ENCODE data around the gene CRHR1.

The CRHR1 gene

GRCh38 chr17:45745601-45746494 is 38.3 kb upstream of the CRHR1 start:
- DNase-seq (ENCODE audit: extremely low read depth, low read depth): no peak

GRCh38 chr17:45747911-45748310 is 36.2 kb upstream of the CRHR1 start:
- TF ChIP-seq CTCF (IDR thresholded peaks at IDR 0.05; ENCODE audit: low read depth, low read length): no peak
- DNase-seq (ENCODE audit: extremely low read depth, low read depth): no peak

More at GRCh38 chr17:45745601-45746494, 38.3 kb upstream of the CRHR1 start:
- no peak for TF ChIP-seq CTCF (IDR thresholded peaks at IDR 0.05; ENCODE audit: low read depth, low read length)

- DNase-seq (ENCODE audit: extremely low read depth, low read depth): no peak
- no peak for TF ChIP-seq CTCF (IDR thresholded peaks at IDR 0.05; ENCODE audit: low read depth, low read length)
Observed at GRCh38 chr17:45748731-45749310, 35.3 kb upstream of the CRHR1 start.

GRCh38 chr17:45749831-45750335 is 34.2 kb upstream of the CRHR1 start:
- TF ChIP-seq CTCF (IDR thresholded peaks at IDR 0.05; ENCODE audit: low read depth, low read length): no peak
- DNase-seq (ENCODE audit: extremely low read depth, low read depth): no peak

GRCh38 chr17:45750779-45751440 is 33.2 kb upstream of the CRHR1 start:
- DNase-seq (ENCODE audit: extremely low read depth, low read depth): no peak
- TF ChIP-seq CTCF (IDR thresholded peaks at IDR 0.05; ENCODE audit: low read depth, low read length): no peak

GRCh38 chr17:45751466-45751865 is 32.7 kb upstream of the CRHR1 start:
- no peak for DNase-seq (ENCODE audit: extremely low read depth, low read depth)
- TF ChIP-seq CTCF (IDR thresholded peaks at IDR 0.05; ENCODE audit: low read depth, low read length): no peak
